Measurements from ENCODE around the gene LAG3. TPM values are rescaled to one million over a fixed set of nuclear protein-coding genes. Genes with fewer than 3 reads are reported as not detected.

LAG3 gene
- total RNA-seq, 4 donors from 2014 or later: 0.60 to 1.4 TPM; not detected in 2

Other genes starting within 250 kb of the LAG3 start
- 1,000 to 10,000 TPM; 1,442 to 2,828 (median 1,967) TPM for gene GAPDH, start 238.0 kb upstream of the LAG3 start, total RNA-seq
- 1 to 10 TPM; 1.9 to 5.8 (median 4.3) TPM for gene IFFO1, start 216.5 kb upstream of the LAG3 start, total RNA-seq
- 10 to 100 TPM; 34.6 to 62.2 (median 42.3) TPM for gene NOP2, start 204.2 kb upstream of the LAG3 start, total RNA-seq
- 100 to 1,000 TPM; 191 to 258 (median 206) TPM for gene CHD4, start 165.1 kb upstream of the LAG3 start, total RNA-seq
- gene LPAR5, start 136.6 kb upstream of the LAG3 start, total RNA-seq: 10 to 100 TPM in 1 of 4 donors, 1 to 10 TPM in 3; 5.8 to 15.0 (median 8.8) TPM
- 1 to 10 TPM in 3 of 4 donors, under 1 TPM in 1; 0.86 to 9.3 (median 1.6) TPM for gene ACRBP, start 125.1 kb upstream of the LAG3 start, total RNA-seq
- gene ING4, start 109.4 kb upstream of the LAG3 start, total RNA-seq: 10 to 100 TPM; 53.2 to 85.0 (median 70.6) TPM
- gene ZNF384, start 83.1 kb upstream of the LAG3 start, total RNA-seq: 10 to 100 TPM; 34.5 to 72.0 (median 42.2) TPM
- not detected for gene PIANP, start 71.7 kb upstream of the LAG3 start, total RNA-seq
- 10 to 100 TPM; 50.2 to 70.7 (median 66.6) TPM for gene COPS7A, start 48.5 kb upstream of the LAG3 start, total RNA-seq
- 100 to 1,000 TPM; 147 to 195 (median 180) TPM for gene MLF2, start 19.4 kb upstream of the LAG3 start, total RNA-seq
- gene PTMS, start 6.2 kb upstream of the LAG3 start, total RNA-seq: 100 to 1,000 TPM in 2 of 4 donors, 10 to 100 TPM in 2; 91.2 to 128 (median 99.8) TPM
- gene CD4, start 17.0 kb downstream of the LAG3 start, total RNA-seq: 1 to 10 TPM; 2.5 to 5.4 (median 3.9) TPM
- gene GPR162, start 49.3 kb downstream of the LAG3 start, total RNA-seq: 1 to 10 TPM in 2 of 4 donors, under 1 TPM in 2; 0.47 to 2.1 (median 1.0) TPM
- 10 to 100 TPM in 3 of 4 donors, 1 to 10 TPM in 1; 5.0 to 30.5 (median 14.3) TPM for gene P3H3, start 55.9 kb downstream of the LAG3 start, total RNA-seq
- 1 to 10 TPM in 2 of 4 donors, under 1 TPM in 1, not detected in 1; 0.72 to 1.5 (median 1.4) TPM for gene GNB3, start 68.4 kb downstream of the LAG3 start, total RNA-seq
- gene CDCA3, start 78.8 kb downstream of the LAG3 start, total RNA-seq: 1 to 10 TPM; 4.8 to 8.9 (median 5.9) TPM
- 10 to 100 TPM; 54.7 to 71.8 (median 68.9) TPM for gene USP5, start 79.6 kb downstream of the LAG3 start, total RNA-seq
- gene TPI1, start 95.0 kb downstream of the LAG3 start, total RNA-seq: 100 to 1,000 TPM; 185 to 498 (median 405) TPM
- gene SPSB2, start 100.8 kb downstream of the LAG3 start, total RNA-seq: 10 to 100 TPM in 1 of 4 donors, 1 to 10 TPM in 3; 3.0 to 16.5 (median 7.5) TPM
- 10 to 100 TPM in 2 of 4 donors, 1 to 10 TPM in 2; 4.3 to 15.8 (median 8.5) TPM for gene LRRC23, start 132.3 kb downstream of the LAG3 start, total RNA-seq
- gene ENO2, start 142.1 kb downstream of the LAG3 start, total RNA-seq: 10 to 100 TPM in 1 of 4 donors, 1 to 10 TPM in 3; 1.3 to 15.4 (median 6.9) TPM
- 100 to 1,000 TPM in 1 of 4 donors, 10 to 100 TPM in 3; 58.4 to 137 (median 67.7) TPM for gene ATN1, start 155.4 kb downstream of the LAG3 start, total RNA-seq
- gene RNU7-1, start 171.3 kb downstream of the LAG3 start, total RNA-seq: not detected
- 100 to 1,000 TPM; 251 to 495 (median 436) TPM for gene C12orf57, start 171.5 kb downstream of the LAG3 start, total RNA-seq
- gene PTPN6, start 178.8 kb downstream of the LAG3 start, total RNA-seq: 10 to 100 TPM; 18.5 to 59.1 (median 39.4) TPM
- 100 to 1,000 TPM; 161 to 232 (median 207) TPM for gene PHB2, start 198.1 kb downstream of the LAG3 start, total RNA-seq
- 10 to 100 TPM; 12.3 to 27.0 (median 22.1) TPM for gene EMG1, start 198.4 kb downstream of the LAG3 start, total RNA-seq
- 10 to 100 TPM; 51.3 to 79.3 (median 56.8) TPM for gene LPCAT3, start 246.0 kb downstream of the LAG3 start, total RNA-seq